Ishikawa (cell line): ENCODE results near the gene CHMP1A.

Source experiments
- EP300 ChIP-seq: IDR thresholded peaks from 2 replicates; pipeline ENCODE4 v1.6.1; 2012; ENCODE audit warnings: borderline replicate concordance
- RAD21 ChIP-seq: IDR thresholded peaks from 2 replicates; pipeline ENCODE4 v1.6.1; 2012; ENCODE audit warnings: low read depth
- TAF1 ChIP-seq: IDR thresholded peaks from 2 replicates; pipeline ENCODE4 v1.6.1; 2012; ENCODE audit warnings: low read depth, mild to moderate bottlenecking

GRCh38 chr16:89700649-89701424, 43.3 kb upstream of the CHMP1A start:
- TF ChIP-seq EP300: no peak
- TF ChIP-seq RAD21: peak; percentile 41; the same call in 1 of the 2 replicates
- no peak for TF ChIP-seq TAF1
